H1 (cell line): ENCODE measurements around the gene CACNA1G.

Experiments
- CTCF ChIP-seq, 3 experiments: IDR thresholded peaks; 1 replicate in 2 of 3; 2 replicates in 1 of 3; pipeline versions ENCODE4 v1.5.1 to v1.6.1; 2011; ENCODE audit warnings: low read length in 3 of 3, mild to moderate bottlenecking in 3 of 3, inconsistent platforms in 2 of 3, low read depth in 1 of 3, moderate library complexity in 1 of 3; ENCODE audit not compliant: insufficient read depth in 1 of 3; ENCODE audit errors: control extremely low read depth in 1 of 3
- JUN ChIP-seq: IDR thresholded peaks from 2 replicates; pipeline ENCODE4 v1.6.1; 2011; ENCODE audit warnings: low read depth, mild to moderate bottlenecking, improper control_type of control experiment, low read length
- MAX ChIP-seq: IDR thresholded peaks from 2 replicates; pipeline ENCODE4 v1.6.1; 2012; ENCODE audit warnings: inconsistent platforms
- POLR2A ChIP-seq, 2 experiments: IDR thresholded peaks; 1 replicate in 1 of 2; 2 replicates in 1 of 2; pipeline ENCODE4 v1.6.1; 2011; ENCODE audit warnings: low read depth in 2 of 2, low read length in 2 of 2, mild to moderate bottlenecking in 2 of 2; ENCODE audit errors: control extremely low read depth in 1 of 2
- RFX5 ChIP-seq: IDR thresholded peaks from 2 replicates; pipeline ENCODE4 v1.6.1; 2011; ENCODE audit warnings: low read depth, low read length, improper control_type of control experiment, borderline replicate concordance

- TF ChIP-seq CTCF (IDR thresholded peaks at IDR 0.05; ENCODE audit: control extremely low read depth in 1 of 3, insufficient read depth in 1 of 3, low read depth in 1 of 3, low read length in 3 of 3) (no peak), RFX5 (no peak), MAX (no peak), POLR2A (IDR thresholded peaks at IDR 0.05; ENCODE audit: control extremely low read depth in 1 of 2, low read depth in 2 of 2, low read length in 2 of 2) (no peak), JUN (no peak)
Measured at GRCh38 chr17:50635732-50635981, 75.1 kb downstream of the CACNA1G start.
